GM10847 (cell line): ENCODE data around the gene VLDLR.

ENCODE experiments used
- POLR2A ChIP-seq: IDR thresholded peaks from 2 replicates; pipeline ENCODE4 v1.6.1; 2011; ENCODE audit not compliant: insufficient read length; ENCODE audit errors: extremely low read depth

The VLDLR gene

DNA sequence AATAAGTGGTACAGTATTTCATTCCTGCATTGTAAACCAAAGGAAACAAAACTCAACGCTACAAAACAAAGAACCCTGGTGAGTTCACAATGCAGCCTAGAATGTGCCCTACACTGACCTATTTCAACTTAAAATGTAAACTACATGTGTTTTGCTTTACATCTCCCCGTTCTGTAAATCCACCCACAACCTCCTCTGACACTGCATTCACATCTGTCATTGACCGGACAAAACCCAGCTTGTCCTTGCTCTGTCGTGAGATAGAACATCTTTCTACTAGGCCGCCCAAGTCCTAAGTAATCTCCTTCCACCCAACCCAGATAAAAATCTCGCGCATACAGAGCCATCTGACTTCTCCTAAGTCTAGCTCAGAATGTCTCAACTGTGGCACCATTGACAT is 6.1 kb upstream of the VLDLR start:
- no peak for TF ChIP-seq POLR2A

DNA sequence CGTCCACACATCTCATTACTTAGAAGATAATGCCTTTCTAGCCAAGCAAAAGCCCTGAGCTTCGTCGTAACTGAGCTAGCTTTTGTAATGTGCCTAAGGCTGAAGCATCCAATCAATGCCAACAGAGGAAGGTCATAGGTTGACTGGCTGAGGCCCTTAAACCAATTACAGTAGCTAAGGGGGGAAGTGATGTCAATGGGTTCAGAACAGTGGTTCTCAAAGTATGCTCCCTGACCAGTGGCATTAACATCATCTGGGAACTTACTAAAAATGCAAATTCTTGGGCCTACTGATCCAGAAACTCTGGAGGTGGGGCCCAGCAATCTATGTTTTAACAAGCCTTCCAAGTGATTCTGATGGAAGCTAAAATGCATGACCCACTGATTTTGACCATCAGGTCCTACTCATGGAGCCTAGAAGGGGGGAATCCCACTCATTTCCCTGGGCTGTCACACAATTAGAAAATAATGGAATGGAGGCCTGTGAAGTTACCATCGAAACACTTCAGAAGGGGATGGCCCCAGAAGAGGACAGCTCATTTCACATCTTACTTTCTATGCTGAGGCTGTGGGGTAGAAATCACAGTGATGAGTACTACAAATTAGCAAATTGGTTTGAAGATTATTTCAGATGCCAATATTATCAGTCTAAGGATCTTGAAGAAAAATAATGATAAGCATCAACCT is 4.8 kb upstream of the VLDLR start:
- no peak for TF ChIP-seq POLR2A

- no peak for TF ChIP-seq POLR2A
Measured at GRCh38 chr9:2618289-2618688, 3.3 kb upstream of the VLDLR start.

- TF ChIP-seq POLR2A, result no peak
Measured at GRCh38 chr9:2620919-2621721, 467 bp upstream of the VLDLR start.

DNA sequence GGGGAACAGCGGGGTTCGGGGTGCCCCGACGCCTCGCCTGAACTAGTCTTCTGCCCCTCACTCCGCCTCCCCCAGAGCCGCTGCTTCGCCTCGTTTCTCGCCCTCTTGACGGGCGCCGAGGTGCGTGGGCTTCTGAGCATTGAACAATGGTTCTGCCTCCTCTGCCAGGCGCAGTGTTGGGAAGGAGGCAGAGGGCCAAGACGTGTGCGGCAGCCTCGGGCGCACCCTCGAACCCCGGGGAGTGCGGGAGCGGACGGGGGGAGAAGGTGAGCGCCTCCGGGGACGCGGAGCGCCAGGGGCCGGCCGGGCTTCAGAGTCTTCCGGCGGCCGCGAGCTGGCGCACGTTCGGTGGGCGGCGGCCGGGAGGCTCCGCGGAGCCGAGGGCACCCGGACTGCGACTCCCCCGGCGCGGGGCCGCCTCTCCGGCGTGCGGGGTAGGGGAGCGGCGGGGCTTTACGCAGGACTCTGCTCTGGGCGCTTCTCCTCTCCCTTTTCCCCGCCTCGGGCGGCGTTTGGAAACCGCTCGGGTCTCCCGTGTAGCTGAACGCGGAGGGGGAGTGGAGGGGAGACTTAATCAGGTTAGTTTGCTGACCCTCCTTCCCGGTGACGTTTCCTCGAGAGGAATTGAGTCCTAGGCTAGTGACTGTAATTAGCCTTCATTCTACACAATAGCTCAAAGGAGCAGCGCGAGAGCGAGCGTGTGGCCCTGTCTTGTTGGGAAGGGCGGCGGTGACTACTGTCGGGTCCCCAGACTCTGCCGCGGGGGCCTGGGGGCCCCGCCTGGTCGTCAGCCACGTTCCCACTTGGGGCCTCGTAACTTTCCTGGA is 1.1 kb downstream of the VLDLR start:
- no peak for TF ChIP-seq POLR2A

DNA sequence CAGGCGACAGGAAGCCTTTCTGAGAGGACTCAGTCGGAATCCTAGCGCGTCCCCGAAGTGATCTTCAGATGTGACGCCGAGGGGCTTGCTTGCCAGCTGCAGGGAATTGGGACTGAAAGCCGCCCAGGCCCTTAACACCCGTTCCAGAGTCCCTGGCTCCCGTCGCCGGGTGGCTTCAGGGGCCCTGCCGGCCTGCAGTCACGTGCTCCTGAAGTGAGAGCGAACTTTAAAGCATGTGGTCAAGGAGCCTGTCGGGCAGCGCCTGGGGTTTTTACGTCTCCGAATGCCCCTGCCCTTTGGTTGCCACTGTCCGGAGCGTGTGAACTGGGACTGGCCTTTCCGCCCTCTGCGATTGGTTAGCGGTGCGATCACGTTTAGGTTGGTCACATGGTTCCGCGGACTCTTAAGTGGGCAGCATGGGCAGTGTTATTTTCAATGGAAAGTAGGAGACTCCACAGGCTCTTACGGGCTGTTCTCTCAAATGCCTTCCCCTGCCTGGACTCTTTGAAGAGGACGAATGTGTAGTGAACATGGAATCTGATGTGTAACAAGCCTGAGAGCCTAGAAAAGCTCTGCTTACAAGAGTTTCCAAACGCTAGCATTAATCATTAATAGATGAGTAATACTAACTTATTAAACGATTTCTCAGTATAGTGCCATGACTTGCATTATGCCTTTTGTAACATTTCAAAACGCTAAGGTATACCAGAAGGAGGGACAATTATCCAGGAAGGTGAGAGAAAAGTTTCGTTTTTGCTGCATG is 1.9 kb downstream of the VLDLR start:
- no peak for TF ChIP-seq POLR2A

GRCh38 chr9:2624051-2624682 is 2.6 kb downstream of the VLDLR start:
- no peak for TF ChIP-seq POLR2A

DNA sequence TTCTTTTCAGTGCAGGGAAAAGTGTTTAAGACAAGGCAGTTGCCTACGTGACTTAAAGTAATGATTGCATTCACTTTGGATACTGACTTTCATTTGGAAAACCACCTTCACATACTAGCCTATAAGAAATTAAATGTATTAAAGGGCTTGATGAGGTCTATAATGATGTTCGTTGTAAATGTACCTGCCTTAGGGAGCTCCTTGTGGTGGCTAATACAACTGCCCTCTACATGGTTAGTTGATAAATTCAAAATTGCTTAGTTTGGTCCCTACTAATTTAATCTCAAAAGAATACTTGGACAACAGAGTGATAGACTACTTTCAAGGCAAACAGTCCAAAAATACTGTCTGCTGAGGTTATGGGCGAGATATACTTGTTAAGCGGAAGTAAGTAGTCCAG is 3.8 kb downstream of the VLDLR start:
- no peak for TF ChIP-seq POLR2A

DNA sequence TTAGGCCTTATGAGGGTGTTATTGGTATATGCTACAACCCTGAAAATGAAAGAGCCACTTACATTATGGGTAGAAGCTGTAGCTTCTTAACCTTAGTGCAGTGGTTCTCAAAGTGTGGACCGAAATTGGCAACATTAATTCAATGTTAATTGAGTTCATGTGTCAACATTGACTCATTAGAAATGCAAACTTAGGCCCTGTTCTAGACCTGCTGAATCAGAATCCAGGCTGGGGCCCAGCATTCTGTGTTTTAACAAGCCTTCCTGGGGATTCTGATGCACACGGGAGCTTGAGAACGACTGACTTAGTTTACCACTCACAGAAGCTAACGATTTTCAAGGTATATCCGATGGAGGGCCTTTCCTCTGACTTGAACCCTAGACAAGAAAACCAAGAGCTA is 7.3 kb downstream of the VLDLR start:
- TF ChIP-seq POLR2A, result no peak

DNA sequence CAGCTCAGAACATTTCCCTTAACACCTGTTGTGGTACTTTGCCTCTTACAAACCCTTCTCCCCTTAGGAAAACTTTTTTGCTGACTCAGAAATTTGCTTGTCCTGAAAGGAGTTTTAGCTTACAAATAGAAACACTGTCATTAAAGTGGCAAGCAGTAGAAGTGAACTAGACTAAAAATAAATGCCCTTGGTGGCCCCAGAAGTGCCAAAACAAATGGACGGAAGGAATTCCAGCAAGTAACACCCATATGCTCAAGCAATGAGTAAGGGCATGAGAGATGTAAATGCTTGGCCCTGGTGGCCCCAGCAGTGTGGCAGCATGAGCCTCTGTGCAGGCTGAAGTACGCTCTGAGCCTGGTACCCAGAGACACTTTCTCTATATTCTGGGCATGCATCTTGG is 8.6 kb downstream of the VLDLR start:
- TF ChIP-seq POLR2A, result no peak

DNA sequence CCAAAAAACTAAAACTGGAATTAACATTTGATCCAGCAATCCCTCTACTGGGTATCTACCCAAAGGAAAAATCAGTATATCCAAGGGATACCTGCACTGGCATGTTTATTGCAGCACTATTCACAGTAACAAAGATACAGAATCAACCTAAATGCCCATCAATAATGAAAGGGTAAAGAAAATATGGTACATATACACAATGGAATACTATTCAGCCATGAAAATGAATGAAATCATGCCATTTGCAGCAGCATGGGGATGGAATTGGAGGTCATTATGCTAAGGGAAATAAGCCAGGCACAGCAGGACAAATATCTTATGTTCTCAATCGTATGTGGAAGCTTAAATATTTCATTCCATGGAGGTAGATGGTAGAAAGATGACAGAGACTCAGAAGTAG is 9.7 kb downstream of the VLDLR start:
- TF ChIP-seq POLR2A, result no peak

- no peak for TF ChIP-seq POLR2A
Measured at GRCh38 chr9:2634153-2634552, 12.6 kb downstream of the VLDLR start.

DNA sequence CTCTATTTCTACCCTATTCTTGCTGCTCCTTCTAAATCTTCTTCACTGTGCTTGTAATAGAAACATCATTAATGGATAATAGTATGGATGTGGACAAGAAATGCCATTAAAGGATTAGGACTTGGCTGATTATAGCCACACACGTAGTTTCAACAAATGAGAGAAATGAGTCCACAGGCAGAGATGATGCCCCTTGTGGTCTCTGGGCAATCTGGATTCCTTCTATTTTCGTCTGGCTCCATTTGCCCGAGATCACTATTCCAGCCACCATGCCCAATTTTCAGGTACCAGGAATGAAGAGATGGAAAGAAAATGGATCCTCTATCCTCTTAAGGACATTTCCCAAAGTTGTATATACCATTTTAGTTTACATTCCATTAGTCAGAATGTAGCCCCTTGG is 13.2 kb downstream of the VLDLR start:
- no peak for TF ChIP-seq POLR2A

DNA sequence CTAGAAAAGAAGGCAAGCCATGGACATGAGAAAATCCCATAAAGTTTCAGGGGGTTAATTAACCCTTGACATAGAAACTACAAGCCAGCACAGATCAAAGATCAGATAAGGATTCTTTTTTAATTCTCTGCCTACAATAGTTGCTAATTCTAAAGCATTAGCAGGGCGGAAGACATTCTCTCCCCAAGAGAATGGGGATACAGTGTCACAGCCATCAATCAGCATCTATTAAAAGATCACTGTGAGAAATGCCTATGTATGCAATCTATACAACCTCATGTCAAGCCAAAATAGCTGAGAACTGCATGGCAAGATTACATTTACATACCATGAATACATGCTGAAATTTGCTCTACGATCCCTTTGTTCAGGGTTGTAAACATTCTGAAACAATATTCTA is 14.3 kb downstream of the VLDLR start:
- no peak for TF ChIP-seq POLR2A

DNA sequence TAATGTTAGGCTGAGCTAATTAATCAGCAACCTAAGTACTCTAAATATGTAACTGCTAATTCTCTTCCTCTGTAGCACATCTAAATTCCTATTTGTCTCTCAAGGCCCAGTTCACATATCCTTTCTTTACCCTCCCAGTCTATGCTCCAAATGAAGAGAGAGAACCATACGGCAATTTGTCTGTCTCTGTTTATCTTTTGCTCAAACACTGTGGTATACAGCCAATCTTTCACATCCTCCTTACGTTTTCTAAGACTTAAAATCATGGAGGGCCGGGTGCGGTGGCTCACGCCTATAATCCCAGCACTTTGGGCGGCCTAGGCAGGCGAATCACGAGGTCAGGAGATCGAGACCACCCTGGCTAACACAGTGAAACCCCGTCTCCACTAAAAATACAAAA is 15.8 kb downstream of the VLDLR start:
- TF ChIP-seq POLR2A, result no peak
